Breast epithelium (tissue), 3 donors: ENCODE data around the gene C1QTNF6.

Experiments
- POLR2AphosphoS5 ChIP-seq, 3 donors: sonication (generic); formaldehyde crosslinking; IDR thresholded peaks; one replicate each; pipeline ENCODE4 v1.6.1; 2017; ENCODE audit warnings: antibody characterized with exemption in 3 of 3
- TF ChIP-seq, protein P1 (sequence below), 3 donors: fragments of 450-650 bp; IDR thresholded peaks; one replicate each; pipeline ENCODE4 v1.5.1; 2016 to 2017; ENCODE audit warnings: antibody characterized with exemption in 3 of 3, mild to moderate bottlenecking in 3 of 3, moderate library complexity in 3 of 3

DNA sequence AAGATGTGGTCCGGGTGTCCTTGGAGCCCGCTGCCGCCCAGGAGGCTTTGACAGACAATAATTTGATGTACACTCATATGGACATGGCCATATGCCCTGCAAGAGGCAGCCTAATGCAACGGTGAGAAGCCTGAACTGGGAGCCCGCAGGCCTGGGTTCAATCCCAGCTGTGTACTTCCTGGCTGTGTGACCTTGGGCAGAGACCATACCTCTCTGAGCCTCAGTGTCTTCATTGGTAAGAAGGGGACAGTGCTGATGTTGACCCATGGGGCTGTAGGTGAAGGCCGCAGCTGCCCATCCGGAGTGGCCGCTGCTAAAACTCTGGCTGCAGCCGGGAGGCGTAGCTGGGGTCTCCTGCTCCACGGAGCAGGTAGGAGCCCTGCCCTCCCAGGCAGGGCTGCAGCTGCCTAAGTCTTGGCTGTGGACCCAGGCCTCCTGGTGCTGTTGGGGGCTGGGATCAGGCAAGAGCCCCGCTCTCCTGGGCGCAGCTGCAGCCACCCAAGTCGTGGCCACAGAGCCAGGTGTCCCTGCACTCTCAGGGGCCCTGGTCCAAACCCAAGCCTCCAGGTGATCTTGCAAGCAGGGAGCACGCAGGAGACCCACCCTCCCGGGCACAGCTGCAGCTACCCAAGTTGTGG lies 47.2 kb downstream of the C1QTNF6 start:
- TF ChIP-seq, protein P1, sequence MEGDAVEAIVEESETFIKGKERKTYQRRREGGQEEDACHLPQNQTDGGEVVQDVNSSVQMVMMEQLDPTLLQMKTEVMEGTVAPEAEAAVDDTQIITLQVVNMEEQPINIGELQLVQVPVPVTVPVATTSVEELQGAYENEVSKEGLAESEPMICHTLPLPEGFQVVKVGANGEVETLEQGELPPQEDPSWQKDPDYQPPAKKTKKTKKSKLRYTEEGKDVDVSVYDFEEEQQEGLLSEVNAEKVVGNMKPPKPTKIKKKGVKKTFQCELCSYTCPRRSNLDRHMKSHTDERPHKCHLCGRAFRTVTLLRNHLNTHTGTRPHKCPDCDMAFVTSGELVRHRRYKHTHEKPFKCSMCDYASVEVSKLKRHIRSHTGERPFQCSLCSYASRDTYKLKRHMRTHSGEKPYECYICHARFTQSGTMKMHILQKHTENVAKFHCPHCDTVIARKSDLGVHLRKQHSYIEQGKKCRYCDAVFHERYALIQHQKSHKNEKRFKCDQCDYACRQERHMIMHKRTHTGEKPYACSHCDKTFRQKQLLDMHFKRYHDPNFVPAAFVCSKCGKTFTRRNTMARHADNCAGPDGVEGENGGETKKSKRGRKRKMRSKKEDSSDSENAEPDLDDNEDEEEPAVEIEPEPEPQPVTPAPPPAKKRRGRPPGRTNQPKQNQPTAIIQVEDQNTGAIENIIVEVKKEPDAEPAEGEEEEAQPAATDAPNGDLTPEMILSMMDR (IDR thresholded peaks at IDR 0.05) = no peak
- no peak for TF ChIP-seq POLR2AphosphoS5 (IDR thresholded peaks at IDR 0.05)
